DND-41 (cell line): ENCODE results near the gene PCDHGA10.
"Not testable (repeated sequence)": the region's sequence is repeated elsewhere in the genome, so short reads cannot be mapped to it uniquely, and the experiment has no call there.

Experiments used
- EZH2 ChIP-seq: IDR thresholded peaks from 3 replicates; pipeline ENCODE4 v1.6.1; 2012; ENCODE audit warnings: borderline replicate concordance, low read depth, mild to moderate bottlenecking, moderate library complexity, low read length, inconsistent platforms; ENCODE audit not compliant: severe bottlenecking
- TF ChIP-seq, protein P1 (sequence below): IDR thresholded peaks from 2 replicates; pipeline ENCODE4 v1.5.1; 2012; ENCODE audit warnings: borderline replicate concordance, low read length, moderate library complexity, mild to moderate bottlenecking; ENCODE audit not compliant: poor library complexity, severe bottlenecking; ENCODE audit errors: extremely low read depth

GRCh38 chr5:141407790-141408505, 4.8 kb upstream of the PCDHGA10 start, which contains the start of gene PCDHGB6:
- TF ChIP-seq, protein P1, sequence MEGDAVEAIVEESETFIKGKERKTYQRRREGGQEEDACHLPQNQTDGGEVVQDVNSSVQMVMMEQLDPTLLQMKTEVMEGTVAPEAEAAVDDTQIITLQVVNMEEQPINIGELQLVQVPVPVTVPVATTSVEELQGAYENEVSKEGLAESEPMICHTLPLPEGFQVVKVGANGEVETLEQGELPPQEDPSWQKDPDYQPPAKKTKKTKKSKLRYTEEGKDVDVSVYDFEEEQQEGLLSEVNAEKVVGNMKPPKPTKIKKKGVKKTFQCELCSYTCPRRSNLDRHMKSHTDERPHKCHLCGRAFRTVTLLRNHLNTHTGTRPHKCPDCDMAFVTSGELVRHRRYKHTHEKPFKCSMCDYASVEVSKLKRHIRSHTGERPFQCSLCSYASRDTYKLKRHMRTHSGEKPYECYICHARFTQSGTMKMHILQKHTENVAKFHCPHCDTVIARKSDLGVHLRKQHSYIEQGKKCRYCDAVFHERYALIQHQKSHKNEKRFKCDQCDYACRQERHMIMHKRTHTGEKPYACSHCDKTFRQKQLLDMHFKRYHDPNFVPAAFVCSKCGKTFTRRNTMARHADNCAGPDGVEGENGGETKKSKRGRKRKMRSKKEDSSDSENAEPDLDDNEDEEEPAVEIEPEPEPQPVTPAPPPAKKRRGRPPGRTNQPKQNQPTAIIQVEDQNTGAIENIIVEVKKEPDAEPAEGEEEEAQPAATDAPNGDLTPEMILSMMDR: not testable (repeated sequence)
- not testable (repeated sequence) for TF ChIP-seq EZH2
